Esophagus (tissue), 2 donors: ENCODE measurements around the gene GRPEL1. TPM values are rescaled to one million over a fixed set of nuclear protein-coding genes. Genes with fewer than 3 reads are reported as not detected.

Experiments used
- H3K27ac ChIP-seq, 2 donors: one replicate each; pipeline ENCODE4 v1.5.1; 2013; ENCODE audit warnings: low read depth in 2 of 2, mild to moderate bottlenecking in 2 of 2, inconsistent platforms in 1 of 2, low read length in 1 of 2, moderate library complexity in 1 of 2
- H3K27me3 ChIP-seq, 2 donors: one replicate each; pipeline ENCODE4 v1.6.1; 2013; ENCODE audit warnings: low read length in 2 of 2, control low read depth in 1 of 2, mild to moderate bottlenecking in 1 of 2; ENCODE audit not compliant: insufficient read depth in 2 of 2, control insufficient read depth in 1 of 2
- H3K36me3 ChIP-seq, 2 donors: one replicate each; pipeline ENCODE4 v1.6.1; 2013; ENCODE audit warnings: low read length in 1 of 2; ENCODE audit not compliant: control insufficient read depth in 2 of 2, insufficient read depth in 2 of 2
- H3K4me1 ChIP-seq, 2 donors: one replicate each; pipeline ENCODE4 v1.6.1; 2013; ENCODE audit warnings: low read length in 1 of 2; ENCODE audit not compliant: control insufficient read depth in 2 of 2, insufficient read depth in 2 of 2
- H3K4me3 ChIP-seq, 2 donors: one replicate each; pipeline ENCODE4 v1.5.1; 2013; ENCODE audit warnings: low read length in 2 of 2, mild to moderate bottlenecking in 2 of 2, low read depth in 1 of 2, moderate library complexity in 1 of 2
- H3K9me3 ChIP-seq, 2 donors: one replicate each; pipeline ENCODE4 v1.6.1; 2013; ENCODE audit warnings: mild to moderate bottlenecking in 2 of 2, low read depth in 1 of 2, low read length in 1 of 2, moderate library complexity in 1 of 2; ENCODE audit not compliant: control insufficient read depth in 2 of 2, insufficient read depth in 1 of 2
- WGBS, 2 donors: extraction: QIAGEN DNeasy Blood & Tissue Kit; methylation state at CpG; one replicate each; pipeline ENCODE4 v1.1.7; 2013; 5-methylcytosine and 5-hydroxymethylcytosine counted together
- polyA plus RNA-seq, 2 donors: library from polyadenylated mRNA; stranded (reverse); fragments of 200-250 nt; gene quantifications; one replicate each; pipeline ENCODE4 v1.2.3, GENCODE V29; 2013
- donor health status: healthy with polysubstance abuse.
- donor health status: Bipolar disorder and iron deficiency.

The GRPEL1 gene
- polyA plus RNA-seq, 2 donors = 21.7 to 37.8 TPM

- no peaks in the 10 kb centered on the region for H3K9me3 ChIP-seq
- H3K4me1 ChIP-seq = peaks cover 17 to 25% of the 10 kb centered on the region in 2 donors
- H3K4me3 ChIP-seq = peak within 1 kb of the TSS; percentile 69 to 98
- WGBS, 2 donors = 0 to 1% methylated on average over 82 to 119 of the region's 119 CpGs
- no peaks in the 10 kb centered on the region for H3K36me3 ChIP-seq
- H3K27me3 ChIP-seq = no peaks in the 10 kb centered on the region
- peak within 1 kb of the TSS; percentile 94 to 97 for H3K27ac ChIP-seq
Measured at GRCh38 chr4:7043284-7044136, 24.4 kb downstream of the GRPEL1 start, which contains the start of gene TADA2B. TADA2B (plus strand) TSS chr4:7043372; CDS start chr4:7043580, 208 bp downstream.

- Histone ChIP-seq H3K4me1 (peaks cover 17 to 23% of the 10 kb centered on the region in 2 donors), H3K36me3 (no peaks in the 10 kb centered on the region), H3K27me3 (no peaks in the 10 kb centered on the region), H3K27ac (peak overlapping the region; percentile 61 to 76), H3K4me3 (peak overlapping the region; percentile 69 to 70), H3K9me3 (no peaks in the 10 kb centered on the region)
- WGBS, 2 donors = 0% methylated on average over 70 to 90 of the region's 90 CpGs
Measured at GRCh38 chr4:7042503-7043283, 25.2 kb downstream of the GRPEL1 start.

GRCh38 chr4:7041801-7042502, 25.9 kb downstream of the GRPEL1 start:
- Histone ChIP-seq H3K4me1 (peaks cover 17 to 23% of the 10 kb centered on the region in 2 donors), H3K27me3 (no peaks in the 10 kb centered on the region), H3K36me3 (no peaks in the 10 kb centered on the region), H3K27ac (peak overlapping the region; percentile 61 to 76), H3K9me3 (no peaks in the 10 kb centered on the region), H3K4me3 (peak overlapping the region; percentile 52 to 70)
- 21 to 27% methylated on average over 42 of the region's 42 CpGs for WGBS, 2 donors

GRCh38 chr4:7041246-7041645, 26.6 kb downstream of the GRPEL1 start:
- Histone ChIP-seq H3K4me3 (no peak overlapping the region), H3K27ac (no peak overlapping the region), H3K27me3 (no peaks in the 10 kb centered on the region), H3K9me3 (no peaks in the 10 kb centered on the region), H3K36me3 (no peaks in the 10 kb centered on the region), H3K4me1 (peaks cover 14 to 20% of the 10 kb centered on the region in 2 donors)
- 92 to 95% methylated on average over 19 of the region's 19 CpGs for WGBS, 2 donors

GRCh38 chr4:7040765-7041164, 27.1 kb downstream of the GRPEL1 start:
- Histone ChIP-seq H3K9me3 (no peaks in the 10 kb centered on the region), H3K27ac (no peak overlapping the region), H3K36me3 (no peaks in the 10 kb centered on the region), H3K27me3 (no peaks in the 10 kb centered on the region), H3K4me3 (no peak overlapping the region), H3K4me1 (peaks cover 10 to 16% of the 10 kb centered on the region in 2 donors)
- WGBS, 2 donors = 89 to 90% methylated on average over 4 of the region's 4 CpGs

- Histone ChIP-seq H3K36me3 (peaks cover 0 to 6% of the 10 kb centered on the region in 2 donors), H3K9me3 (no peaks in the 10 kb centered on the region), H3K27ac (no peak overlapping the region), H3K4me3 (no peak overlapping the region), H3K27me3 (no peaks in the 10 kb centered on the region), H3K4me1 (peaks cover 8 to 21% of the 10 kb centered on the region in 2 donors)
- 61 to 75% methylated on average over 6 of the region's 6 CpGs for WGBS, 2 donors
Measured at GRCh38 chr4:7037425-7037824, 30.4 kb downstream of the GRPEL1 start.

GRCh38 chr4:7034262-7035081, 33.4 kb downstream of the GRPEL1 start:
- Histone ChIP-seq H3K9me3 (no peaks in the 10 kb centered on the region), H3K27ac (peak overlapping the region; percentile 16 to 47), H3K4me3 (no peak overlapping the region), H3K27me3 (no peaks in the 10 kb centered on the region), H3K36me3 (peaks cover 8 to 30% of the 10 kb centered on the region in 2 donors), H3K4me1 (peaks cover 0 to 14% of the 10 kb centered on the region in 2 donors)
- WGBS, 2 donors = 47 to 50% methylated on average over 20 of the region's 20 CpGs

- Histone ChIP-seq H3K4me1 (peaks cover 0 to 14% of the 10 kb centered on the region in 2 donors), H3K36me3 (peaks cover 8 to 35% of the 10 kb centered on the region in 2 donors), H3K27me3 (no peaks in the 10 kb centered on the region), H3K9me3 (no peaks in the 10 kb centered on the region), H3K27ac (no peak overlapping the region), H3K4me3 (no peak overlapping the region)
- WGBS, 2 donors = 85% methylated on average over 8 of the region's 8 CpGs
Measured at GRCh38 chr4:7032596-7032995, 35.3 kb downstream of the GRPEL1 start.
